ENCODE results near the gene NFIA. TPM values are rescaled to one million over a fixed set of nuclear protein-coding genes. Genes with fewer than 3 reads are reported as not detected.

NFIA gene
- total and polyA plus RNA-seq, 5 donors from 2014 or later = 0.86 to 3.9 (median 1.7) TPM

DNA sequence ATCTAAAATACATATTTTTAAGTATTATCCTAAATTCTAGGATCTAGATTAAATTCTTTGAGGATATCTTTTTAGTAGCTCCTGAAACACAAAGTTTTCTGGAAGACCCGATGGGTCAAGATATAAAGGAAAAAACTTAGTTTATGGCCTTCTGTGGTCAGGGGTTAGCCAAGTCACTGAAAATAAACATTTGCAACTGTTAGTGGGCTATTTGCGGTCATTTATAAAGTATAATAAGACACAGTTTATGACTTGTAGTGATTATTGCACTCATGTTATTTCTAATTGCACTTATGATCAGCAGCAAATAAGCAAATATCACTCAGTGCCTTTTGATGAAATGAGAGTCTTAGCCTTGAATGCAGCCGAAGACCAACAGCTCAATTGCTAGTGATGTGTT is 183.3 kb downstream of the NFIA start:
- DNase-seq (no peak), ATAC-seq (ENCODE audit: low read depth in 2 of 2) (no peak)
- no peaks in the 10 kb centered on the region for H3K4me1 ChIP-seq (ENCODE audit: control insufficient read depth, insufficient read depth, low read length, poor library complexity, severe bottlenecking)
- Mint-ChIP-seq H3K27ac (no peak overlapping the region), H3K36me3 (no peaks in the 10 kb centered on the region), H3K27me3 (peaks cover 4% of the 10 kb centered on the region), H3K4me1 (peaks cover 0 to 10% (median 3%) of the 10 kb centered on the region in 4 donors), H3K9me3 (peaks cover 0 to 1% (median 0%) of the 10 kb centered on the region in 7 donors), H3K4me3 (no peak overlapping the region)
- H3K27me3 ChIP-seq (ENCODE audit: control insufficient read depth, insufficient read depth, low read length) = no peaks in the 10 kb centered on the region
- no peaks in the 10 kb centered on the region for H3K36me3 ChIP-seq (ENCODE audit: control insufficient read depth, insufficient read depth, low read length)
- no peaks in the 10 kb centered on the region for H3K9me3 ChIP-seq (ENCODE audit: control insufficient read depth in 2 of 2, low read length in 2 of 2)
- no peak overlapping the region for H3K27ac ChIP-seq (ENCODE audit: insufficient read depth, low read length, poor library complexity, severe bottlenecking)
- H3K4me3 ChIP-seq (ENCODE audit: low read depth, low read length) = no peak overlapping the region

DNA sequence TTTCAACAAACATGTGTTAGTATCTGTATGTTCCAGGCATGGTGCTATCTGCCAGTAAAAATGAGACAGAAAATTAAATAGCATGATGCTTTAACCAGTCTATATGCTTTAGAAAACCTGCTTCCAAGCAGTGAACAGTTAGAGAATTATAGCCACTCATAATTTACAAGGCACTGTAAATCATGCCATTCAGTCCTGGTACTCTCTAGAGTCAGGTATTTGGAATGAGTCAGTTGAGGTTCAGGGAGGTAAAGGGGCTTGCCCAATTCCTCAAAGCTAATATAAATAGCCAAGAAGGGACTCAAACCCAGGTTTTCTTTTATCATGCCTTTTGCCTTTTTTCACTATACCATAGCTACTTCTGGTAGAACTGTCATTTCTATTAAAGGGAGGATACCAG is 184.4 kb downstream of the NFIA start:
- DNase-seq (no peak), ATAC-seq (ENCODE audit: low read depth in 2 of 2) (no peak)
- Histone ChIP-seq H3K4me1 (ENCODE audit: control insufficient read depth, insufficient read depth, low read length, poor library complexity, severe bottlenecking) (peaks cover 3% of the 10 kb centered on the region), H3K36me3 (ENCODE audit: control insufficient read depth, insufficient read depth, low read length) (no peaks in the 10 kb centered on the region), H3K4me3 (ENCODE audit: low read depth, low read length) (no peak overlapping the region), H3K27me3 (ENCODE audit: control insufficient read depth, insufficient read depth, low read length) (no peaks in the 10 kb centered on the region), H3K9me3 (ENCODE audit: control insufficient read depth in 2 of 2, low read length in 2 of 2) (no peaks in the 10 kb centered on the region), H3K27ac (ENCODE audit: insufficient read depth, low read length, poor library complexity, severe bottlenecking) (no peak overlapping the region)
- Mint-ChIP-seq H3K27me3 (peaks cover 4% of the 10 kb centered on the region), H3K9me3 (peaks cover 0 to 1% (median 0%) of the 10 kb centered on the region in 7 donors), H3K27ac (no peak overlapping the region), H3K36me3 (no peaks in the 10 kb centered on the region), H3K4me3 (no peak overlapping the region), H3K4me1 (peaks cover 0 to 17% (median 6%) of the 10 kb centered on the region in 4 donors)

DNA sequence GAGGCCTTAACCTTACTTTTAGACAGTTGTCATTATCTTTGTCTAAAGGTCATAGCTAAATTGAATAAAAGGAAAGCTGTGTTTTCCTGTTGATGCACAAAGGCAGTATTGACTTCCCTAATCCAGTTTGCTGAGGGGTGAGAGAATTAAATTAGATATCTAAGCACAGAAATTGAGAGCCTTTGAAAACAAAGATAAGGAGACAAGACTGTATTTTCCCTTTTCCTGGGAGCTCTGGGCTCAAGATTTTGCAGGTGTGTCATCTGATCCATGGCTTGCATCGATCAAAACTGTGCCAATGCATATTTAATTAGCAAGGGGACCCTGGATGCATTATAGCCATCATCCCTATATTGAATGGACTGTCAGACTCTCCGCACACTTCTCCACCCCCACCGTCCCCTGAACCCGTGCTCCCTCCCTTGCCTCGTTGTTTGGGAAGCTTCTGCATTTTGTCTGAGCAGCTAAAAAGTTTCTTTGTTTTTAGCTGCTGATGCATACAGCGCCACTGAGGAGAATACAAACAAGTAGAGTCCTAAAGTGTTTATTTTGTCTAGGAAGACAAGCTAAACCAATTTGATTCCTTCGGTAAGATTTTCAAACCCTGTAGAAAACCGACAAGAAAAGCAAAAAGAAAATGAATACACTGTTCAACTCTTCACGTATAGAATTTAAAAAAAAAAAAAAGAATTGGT is 186.3 kb downstream of the NFIA start:
- Histone ChIP-seq H3K4me3 (ENCODE audit: low read depth, low read length) (no peak overlapping the region), H3K9me3 (ENCODE audit: control insufficient read depth in 2 of 2, low read length in 2 of 2) (no peaks in the 10 kb centered on the region), H3K27ac (ENCODE audit: insufficient read depth, low read length, poor library complexity, severe bottlenecking) (no peak overlapping the region), H3K36me3 (ENCODE audit: control insufficient read depth, insufficient read depth, low read length) (no peaks in the 10 kb centered on the region), H3K4me1 (ENCODE audit: control insufficient read depth, insufficient read depth, low read length, poor library complexity, severe bottlenecking) (peaks cover 3% of the 10 kb centered on the region), H3K27me3 (ENCODE audit: control insufficient read depth, insufficient read depth, low read length) (no peaks in the 10 kb centered on the region)
- H3K27me3 Mint-ChIP-seq = peaks cover 7% of the 10 kb centered on the region
- H3K36me3 Mint-ChIP-seq = no peaks in the 10 kb centered on the region
- peaks cover 0 to 17% (median 6%) of the 10 kb centered on the region in 4 donors for H3K4me1 Mint-ChIP-seq
- ATAC-seq (ENCODE audit: low read depth in 2 of 2) (no peak), DNase-seq (no peak)
- H3K4me3 Mint-ChIP-seq = no peak overlapping the region
- peaks cover 0 to 1% (median 0%) of the 10 kb centered on the region in 7 donors for H3K9me3 Mint-ChIP-seq
- no peak overlapping the region for H3K27ac Mint-ChIP-seq

- Histone ChIP-seq H3K27ac (ENCODE audit: insufficient read depth, low read length, poor library complexity, severe bottlenecking) (no peak overlapping the region), H3K4me3 (ENCODE audit: low read depth, low read length) (no peak overlapping the region), H3K27me3 (ENCODE audit: control insufficient read depth, insufficient read depth, low read length) (no peaks in the 10 kb centered on the region), H3K9me3 (ENCODE audit: control insufficient read depth in 2 of 2, low read length in 2 of 2) (no peaks in the 10 kb centered on the region), H3K4me1 (ENCODE audit: control insufficient read depth, insufficient read depth, low read length, poor library complexity, severe bottlenecking) (peaks cover 3% of the 10 kb centered on the region), H3K36me3 (ENCODE audit: control insufficient read depth, insufficient read depth, low read length) (no peaks in the 10 kb centered on the region)
- Mint-ChIP-seq H3K4me1 (peaks cover 0 to 17% (median 6%) of the 10 kb centered on the region in 4 donors), H3K36me3 (no peaks in the 10 kb centered on the region), H3K27me3 (peaks cover 11% of the 10 kb centered on the region), H3K4me3 (no peak overlapping the region), H3K9me3 (peaks cover 0 to 1% (median 0%) of the 10 kb centered on the region in 7 donors), H3K27ac (no peak overlapping the region)
- ATAC-seq (ENCODE audit: low read depth in 2 of 2) = no peak
- DNase-seq = no peak
These were observed 187.2 kb downstream of the NFIA start for GRCh38 chr1:61269602-61270001.

- H3K27ac Mint-ChIP-seq = no peak overlapping the region
- H3K9me3 Mint-ChIP-seq = peaks cover 0 to 1% (median 0%) of the 10 kb centered on the region in 7 donors
- no peak overlapping the region for H3K4me3 Mint-ChIP-seq
- Histone ChIP-seq H3K36me3 (ENCODE audit: control insufficient read depth, insufficient read depth, low read length) (no peaks in the 10 kb centered on the region), H3K9me3 (ENCODE audit: control insufficient read depth in 2 of 2, low read length in 2 of 2) (no peaks in the 10 kb centered on the region), H3K27ac (ENCODE audit: insufficient read depth, low read length, poor library complexity, severe bottlenecking) (no peak overlapping the region), H3K4me1 (ENCODE audit: control insufficient read depth, insufficient read depth, low read length, poor library complexity, severe bottlenecking) (peaks cover 3% of the 10 kb centered on the region), H3K4me3 (ENCODE audit: low read depth, low read length) (no peak overlapping the region), H3K27me3 (ENCODE audit: control insufficient read depth, insufficient read depth, low read length) (no peaks in the 10 kb centered on the region)
- no peaks in the 10 kb centered on the region for H3K36me3 Mint-ChIP-seq
- peaks cover 10% of the 10 kb centered on the region for H3K27me3 Mint-ChIP-seq
- no peak for ATAC-seq (ENCODE audit: low read depth in 2 of 2)
- peaks cover 0 to 17% (median 6%) of the 10 kb centered on the region in 4 donors for H3K4me1 Mint-ChIP-seq
- DNase-seq = no peak
These were observed 187.7 kb downstream of the NFIA start for GRCh38 chr1:61270107-61270506.

GRCh38 chr1:61270761-61271411 is 188.5 kb downstream of the NFIA start:
- Histone ChIP-seq H3K9me3 (ENCODE audit: control insufficient read depth in 2 of 2, low read length in 2 of 2) (no peaks in the 10 kb centered on the region), H3K4me3 (ENCODE audit: low read depth, low read length) (no peak overlapping the region), H3K36me3 (ENCODE audit: control insufficient read depth, insufficient read depth, low read length) (no peaks in the 10 kb centered on the region), H3K27ac (ENCODE audit: insufficient read depth, low read length, poor library complexity, severe bottlenecking) (no peak overlapping the region), H3K27me3 (ENCODE audit: control insufficient read depth, insufficient read depth, low read length) (no peaks in the 10 kb centered on the region), H3K4me1 (ENCODE audit: control insufficient read depth, insufficient read depth, low read length, poor library complexity, severe bottlenecking) (peaks cover 3% of the 10 kb centered on the region)
- no peak overlapping the region for H3K4me3 Mint-ChIP-seq
- H3K36me3 Mint-ChIP-seq = no peaks in the 10 kb centered on the region
- H3K4me1 Mint-ChIP-seq = peaks cover 0 to 17% (median 6%) of the 10 kb centered on the region in 4 donors
- peaks cover 10% of the 10 kb centered on the region for H3K27me3 Mint-ChIP-seq
- H3K27ac Mint-ChIP-seq = no peak overlapping the region
- ATAC-seq (ENCODE audit: low read depth in 2 of 2) = no peak
- peaks cover 0 to 1% (median 0%) of the 10 kb centered on the region in 7 donors for H3K9me3 Mint-ChIP-seq
- peak in 1 of 3 donors; percentile 10 for DNase-seq

GRCh38 chr1:61271412-61271789 is 189.0 kb downstream of the NFIA start:
- Histone ChIP-seq H3K4me1 (ENCODE audit: control insufficient read depth, insufficient read depth, low read length, poor library complexity, severe bottlenecking) (peaks cover 3% of the 10 kb centered on the region), H3K27ac (ENCODE audit: insufficient read depth, low read length, poor library complexity, severe bottlenecking) (no peak overlapping the region), H3K27me3 (ENCODE audit: control insufficient read depth, insufficient read depth, low read length) (no peaks in the 10 kb centered on the region), H3K4me3 (ENCODE audit: low read depth, low read length) (no peak overlapping the region), H3K9me3 (ENCODE audit: control insufficient read depth in 2 of 2, low read length in 2 of 2) (no peaks in the 10 kb centered on the region), H3K36me3 (ENCODE audit: control insufficient read depth, insufficient read depth, low read length) (no peaks in the 10 kb centered on the region)
- no peak for DNase-seq
- Mint-ChIP-seq H3K4me3 (no peak overlapping the region), H3K27ac (no peak overlapping the region), H3K4me1 (peaks cover 0 to 17% (median 6%) of the 10 kb centered on the region in 4 donors), H3K9me3 (peaks cover 0 to 1% (median 0%) of the 10 kb centered on the region in 7 donors), H3K27me3 (peaks cover 10% of the 10 kb centered on the region), H3K36me3 (no peaks in the 10 kb centered on the region)
- no peak for ATAC-seq (ENCODE audit: low read depth in 2 of 2)
